HepG2 (cell line): ENCODE measurements around the gene NFS1. TPM values are rescaled to one million over a fixed set of nuclear protein-coding genes. Genes with fewer than 3 reads are reported as not detected.
A peak's percentile ranks its signal among the peaks of the same experiment; 100 is the strongest.

Source experiments
- CHD4 ChIP-seq: fragments of 200-600 bp; sonication (generic); IDR thresholded peaks from 2 replicates; pipeline ENCODE4 v1.7.0; 2017; ENCODE audit warnings: mild to moderate bottlenecking, low read length, borderline replicate concordance
- CSRNP1 ChIP-seq: sonication (generic); formaldehyde crosslinking; IDR thresholded peaks from 2 replicates; pipeline ENCODE4 v1.8.1; 2023; ENCODE audit warnings: mild to moderate bottlenecking, missing genetic modification reagents
- DMTF1 ChIP-seq: sonication (generic); formaldehyde crosslinking; IDR thresholded peaks from 2 replicates; pipeline ENCODE4 v1.4.0; 2020; ENCODE audit warnings: mild to moderate bottlenecking, missing genetic modification reagents
- DRAP1 ChIP-seq: IDR thresholded peaks from 2 replicates; pipeline ENCODE4 v1.6.1; 2016; ENCODE audit warnings: missing genetic modification reagents, missing compliant biosample characterization
- ERF ChIP-seq: IDR thresholded peaks from 2 replicates; pipeline ENCODE4 v1.6.1; 2018; ENCODE audit warnings: missing biosample characterization, missing genetic modification reagents
- FOXK2 ChIP-seq: fragments of 450-650 bp; IDR thresholded peaks from 2 replicates; pipeline ENCODE4 v1.6.1; 2016
- MATR3 ChIP-seq: sonication (generic); formaldehyde crosslinking; IDR thresholded peaks from 2 replicates; pipeline ENCODE4 v1.4.0; 2020; ENCODE audit warnings: missing genetic modification reagents
- MYC ChIP-seq: sonication (generic); formaldehyde crosslinking; IDR thresholded peaks from 2 replicates; pipeline ENCODE4 v1.9.0; 2021; ENCODE audit warnings: missing genetic modification reagents, borderline replicate concordance
- PAWR ChIP-seq: sonication (generic); formaldehyde crosslinking; IDR thresholded peaks from 2 replicates; pipeline ENCODE4 v1.4.0; 2020; ENCODE audit warnings: missing genetic modification reagents, mild to moderate bottlenecking, borderline replicate concordance
- PRPF4 ChIP-seq: fragments of 200-400 bp; formaldehyde crosslinking; IDR thresholded peaks from 2 replicates; pipeline ENCODE4 v1.6.1; 2016; ENCODE audit warnings: low read length, low read depth; ENCODE audit not compliant: poor library complexity, severe bottlenecking
- REPIN1 ChIP-seq: sonication (generic); formaldehyde crosslinking; IDR thresholded peaks from 2 replicates; pipeline ENCODE4 v1.8.0; 2022; ENCODE audit warnings: missing genetic modification reagents, low read depth, mild to moderate bottlenecking, borderline replicate concordance
- RFX3 ChIP-seq: IDR thresholded peaks from 2 replicates; pipeline ENCODE4 v1.6.1; 2016; ENCODE audit warnings: missing biosample characterization, missing genetic modification reagents
- RFXAP ChIP-seq: sonication (generic); formaldehyde crosslinking; IDR thresholded peaks from 2 replicates; pipeline ENCODE4 v1.4.0; 2020; ENCODE audit warnings: missing genetic modification reagents, borderline replicate concordance
- SKI ChIP-seq: fragments of 450-650 bp; IDR thresholded peaks from one replicate; pipeline ENCODE4 v1.6.1; 2018; ENCODE audit warnings: mild to moderate bottlenecking; ENCODE audit not compliant: partially characterized antibody
- SRSF4 ChIP-seq: fragments of 200-400 bp; formaldehyde crosslinking; IDR thresholded peaks from one replicate; pipeline ENCODE4 v1.6.1; 2018; ENCODE audit warnings: mild to moderate bottlenecking, low read depth, low read length, moderate library complexity; ENCODE audit not compliant: poor library complexity, severe bottlenecking
- ZFP36L2 ChIP-seq: sonication (generic); formaldehyde crosslinking; IDR thresholded peaks from 2 replicates; pipeline ENCODE4 v1.4.0; 2020; ENCODE audit warnings: missing genetic modification reagents
- ZNF335 ChIP-seq: sonication (generic); formaldehyde crosslinking; IDR thresholded peaks from 2 replicates; pipeline ENCODE4 v1.4.0; 2020; ENCODE audit warnings: missing genetic modification reagents
- ZNF766 ChIP-seq: sonication (generic); formaldehyde crosslinking; IDR thresholded peaks from 2 replicates; pipeline ENCODE4 v1.5.0; 2020; ENCODE audit warnings: missing genetic modification reagents, borderline replicate concordance
- polyA plus RNA-seq, 8 experiments: library from polyadenylated mRNA; depleted of rRNA in 3 of 8; stranded (reverse) in 7 of 8; unstranded in 1 of 8; fragments of >200 nt; fragmentation: Illumina TruSeq in 4 of 8; extraction: Trizol in 4 of 8; gene quantifications; 2 replicates each; pipeline versions ENCODE4 v1.2.1 to v1.2.3, GENCODE V29; 2011 to 2016; ENCODE audit warnings: low read depth in 4 of 8, missing spikeins in 1 of 8, mixed read lengths in 1 of 8; ENCODE audit not compliant: insufficient read depth in 1 of 8
- total RNA-seq, 5 experiments: library from RNA; depleted of rRNA; stranded (reverse); fragments of >200 nt; fragmentation: Illumina TruSeq; extraction: Trizol; gene quantifications; 2 replicates each; pipeline ENCODE4 v1.2.3, GENCODE V29; 2016; ENCODE audit warnings: low read depth in 1 of 5
- TF ChIP-seq, protein P1 (sequence below): sonication (generic); formaldehyde crosslinking; IDR thresholded peaks from 2 replicates; pipeline ENCODE4 v1.4.0; 2020; ENCODE audit warnings: missing genetic modification reagents, borderline replicate concordance
- TF ChIP-seq, protein P2 (sequence below): sonication (generic); formaldehyde crosslinking; IDR thresholded peaks from 2 replicates; pipeline ENCODE4 v1.4.0; 2020; ENCODE audit warnings: mild to moderate bottlenecking, missing genetic modification reagents

Gene NFS1
- total and polyA plus RNA-seq, 2 of the 13 experiments (the other 11 are each of a cell fraction or from before 2014, with no cell fraction given): 65.9 to 88.1 TPM

DNA sequence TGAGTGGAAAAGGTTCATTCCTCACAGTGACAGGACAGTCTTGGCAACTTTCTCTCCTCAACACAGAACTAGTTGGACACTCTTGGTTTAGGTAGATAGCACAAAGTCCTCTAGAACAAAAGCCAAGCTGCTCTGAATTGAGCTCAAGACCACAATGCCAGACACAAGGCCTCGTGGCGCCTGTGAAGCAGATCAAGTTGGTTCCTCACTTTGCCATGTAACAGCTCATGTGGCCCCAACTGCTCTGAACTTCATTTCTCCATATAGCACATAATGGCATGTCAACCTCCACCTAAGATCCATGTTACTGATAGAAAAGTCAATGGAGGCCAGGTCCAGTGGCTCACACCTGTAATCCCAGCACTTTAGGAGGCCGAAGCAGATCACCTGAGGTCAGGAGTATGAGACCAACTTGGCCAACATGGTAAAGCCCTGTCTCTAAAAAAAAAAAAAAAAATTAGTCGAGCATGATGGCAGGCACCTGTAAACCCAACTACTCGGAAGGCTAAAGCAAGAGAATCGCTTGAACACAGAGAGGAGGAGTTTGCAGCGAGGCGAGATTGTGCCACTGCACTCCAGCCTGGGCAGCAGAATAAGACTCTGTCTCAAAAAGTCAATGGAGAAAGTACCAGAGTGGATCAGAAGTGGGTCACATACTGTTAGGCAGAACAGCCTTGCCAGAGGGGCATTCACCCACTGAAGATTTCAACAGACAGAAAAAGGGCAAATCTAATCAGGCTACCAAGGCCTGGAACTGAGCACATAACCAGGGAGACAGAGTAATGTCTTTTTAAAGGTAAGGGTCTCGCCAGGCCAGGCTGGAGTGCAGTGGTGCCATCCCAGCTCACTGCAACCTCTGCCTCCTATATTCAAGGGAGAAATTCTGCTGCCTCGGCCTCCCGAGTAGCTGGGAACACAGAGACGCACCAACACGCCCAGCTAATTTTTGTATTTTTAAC lies 21.3 kb upstream of the NFS1 start (continued):
- TF ChIP-seq MYC (CRISPR knock-in tag): no peak
- no peak for TF ChIP-seq DRAP1 (CRISPR knock-in tag)
- TF ChIP-seq SKI: no peak
- TF ChIP-seq ZNF766 (CRISPR knock-in tag): 0 out of 2 replicates have a peak, but pooled peaks have one; percentile 26
- TF ChIP-seq PAWR (CRISPR knock-in tag): no peak
- TF ChIP-seq DMTF1 (CRISPR knock-in tag): no peak
- TF ChIP-seq, protein P1, sequence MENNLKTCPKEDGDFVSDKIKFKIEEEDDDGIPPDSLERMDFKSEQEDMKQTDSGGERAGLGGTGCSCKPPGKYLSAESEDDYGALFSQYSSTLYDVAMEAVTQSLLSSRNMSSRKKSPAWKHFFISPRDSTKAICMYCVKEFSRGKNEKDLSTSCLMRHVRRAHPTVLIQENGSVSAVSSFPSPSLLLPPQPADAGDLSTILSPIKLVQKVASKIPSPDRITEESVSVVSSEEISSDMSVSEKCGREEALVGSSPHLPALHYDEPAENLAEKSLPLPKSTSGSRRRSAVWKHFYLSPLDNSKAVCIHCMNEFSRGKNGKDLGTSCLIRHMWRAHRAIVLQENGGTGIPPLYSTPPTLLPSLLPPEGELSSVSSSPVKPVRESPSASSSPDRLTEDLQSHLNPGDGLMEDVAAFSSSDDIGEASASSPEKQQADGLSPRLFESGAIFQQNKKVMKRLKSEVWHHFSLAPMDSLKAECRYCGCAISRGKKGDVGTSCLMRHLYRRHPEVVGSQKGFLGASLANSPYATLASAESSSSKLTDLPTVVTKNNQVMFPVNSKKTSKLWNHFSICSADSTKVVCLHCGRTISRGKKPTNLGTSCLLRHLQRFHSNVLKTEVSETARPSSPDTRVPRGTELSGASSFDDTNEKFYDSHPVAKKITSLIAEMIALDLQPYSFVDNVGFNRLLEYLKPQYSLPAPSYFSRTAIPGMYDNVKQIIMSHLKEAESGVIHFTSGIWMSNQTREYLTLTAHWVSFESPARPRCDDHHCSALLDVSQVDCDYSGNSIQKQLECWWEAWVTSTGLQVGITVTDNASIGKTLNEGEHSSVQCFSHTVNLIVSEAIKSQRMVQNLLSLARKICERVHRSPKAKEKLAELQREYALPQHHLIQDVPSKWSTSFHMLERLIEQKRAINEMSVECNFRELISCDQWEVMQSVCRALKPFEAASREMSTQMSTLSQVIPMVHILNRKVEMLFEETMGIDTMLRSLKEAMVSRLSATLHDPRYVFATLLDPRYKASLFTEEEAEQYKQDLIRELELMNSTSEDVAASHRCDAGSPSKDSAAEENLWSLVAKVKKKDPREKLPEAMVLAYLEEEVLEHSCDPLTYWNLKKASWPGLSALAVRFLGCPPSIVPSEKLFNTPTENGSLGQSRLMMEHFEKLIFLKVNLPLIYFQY (CRISPR knock-in tag): no peak
- no peak for TF ChIP-seq FOXK2
- no peak; the same call in 1 of the 2 replicates for TF ChIP-seq ZFP36L2
- TF ChIP-seq RFX3 (CRISPR knock-in tag): no peak
- TF ChIP-seq ERF (CRISPR knock-in tag): peak; percentile 6; the same call in 1 of the 2 replicates
- 0 out of 2 replicates have a peak, but pooled peaks have one; percentile 19 for TF ChIP-seq REPIN1 (CRISPR knock-in tag)
- TF ChIP-seq RFXAP (CRISPR knock-in tag): no peak
- TF ChIP-seq, protein P2, sequence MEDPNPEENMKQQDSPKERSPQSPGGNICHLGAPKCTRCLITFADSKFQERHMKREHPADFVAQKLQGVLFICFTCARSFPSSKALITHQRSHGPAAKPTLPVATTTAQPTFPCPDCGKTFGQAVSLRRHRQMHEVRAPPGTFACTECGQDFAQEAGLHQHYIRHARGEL (CRISPR knock-in tag): no peak
- 0 out of 2 replicates have a peak, but pooled peaks have one; percentile 63 for TF ChIP-seq CSRNP1
- TF ChIP-seq ZNF335 (CRISPR knock-in tag): no peak
- no peak for TF ChIP-seq SRSF4
- TF ChIP-seq PRPF4: no peak
- no peak for TF ChIP-seq MATR3
- TF ChIP-seq CHD4: no peak
